Measurements from ENCODE around the gene ELP2.

The ELP2 gene

DNA sequence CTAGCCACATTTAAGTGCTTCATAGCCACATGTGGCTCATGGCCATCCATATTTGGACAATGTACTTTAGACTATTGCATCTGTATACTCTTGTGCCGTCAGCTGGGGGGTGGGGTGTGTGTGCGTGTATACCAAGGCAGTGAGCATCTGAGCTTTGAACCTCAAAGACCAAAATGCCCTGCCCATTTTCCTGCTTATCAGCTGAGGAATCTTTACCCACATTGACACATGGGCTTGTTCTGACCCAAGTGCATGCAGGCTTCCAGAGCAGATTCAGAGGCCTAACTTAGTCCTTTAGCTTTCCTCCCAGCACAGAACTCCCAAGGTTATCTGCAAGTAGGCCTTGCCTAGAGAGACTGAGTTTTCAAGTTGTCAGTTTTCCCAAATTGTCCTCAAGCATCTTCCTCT, 46.5 kb downstream of the ELP2 start:
- H3K36me3 ChIP-seq (replicated peaks in 1 of 2; ENCODE audit: control insufficient read depth in 2 of 2, insufficient read depth in 2 of 2, low read length in 2 of 2) = peaks cover 14 to 70% of the 10 kb centered on the region in 2 donors
- no peak overlapping the region for H3K4me3 ChIP-seq (ENCODE audit: low read length in 2 of 2)
- H3K4ac ChIP-seq (ENCODE audit: low read length) = no peak overlapping the region
- no peak overlapping the region for H4K8ac ChIP-seq (ENCODE audit: low read depth, low read length)
- no peak overlapping the region for H2BK5ac ChIP-seq (ENCODE audit: low read length)
- H3K4me2 ChIP-seq (ENCODE audit: insufficient read depth, low read length, poor library complexity, severe bottlenecking) = no peak overlapping the region
- H3K27ac ChIP-seq (replicated peaks; ENCODE audit: low read length) = no peak overlapping the region
- no peaks in the 10 kb centered on the region for H3K4me1 ChIP-seq (ENCODE audit: control insufficient read depth in 2 of 2, insufficient read depth in 1 of 2, low read depth in 1 of 2, low read length in 2 of 2)
- DNase-seq (ENCODE audit: low spot score) = no peak
- H2BK15ac ChIP-seq (ENCODE audit: low read length) = no peak overlapping the region
- no peaks in the 10 kb centered on the region for H3K9me3 ChIP-seq (replicated peaks in 1 of 2; ENCODE audit: control insufficient read depth in 2 of 2, insufficient read depth in 1 of 2, low read depth in 1 of 2, low read length in 2 of 2)
- no peak overlapping the region for H3K9ac ChIP-seq (ENCODE audit: low read depth, low read length, poor library complexity)
- no peak overlapping the region for H3K18ac ChIP-seq (ENCODE audit: low read length)
- H4K91ac ChIP-seq (ENCODE audit: low read depth, low read length, poor library complexity) = no peak overlapping the region
- H3K14ac ChIP-seq (ENCODE audit: low read length) = no peak overlapping the region
- H3K79me1 ChIP-seq (ENCODE audit: low read depth, low read length) = no peaks in the 10 kb centered on the region
- no peaks in the 10 kb centered on the region for H3K27me3 ChIP-seq (ENCODE audit: control insufficient read depth in 3 of 3, insufficient read depth in 3 of 3, low read depth in 1 of 3, low read length in 3 of 3)
- H3K23ac ChIP-seq (ENCODE audit: low read depth, low read length, poor library complexity) = no peak overlapping the region
- H2AK5ac ChIP-seq (ENCODE audit: low read depth, low read length) = no peak overlapping the region
- H2AFZ ChIP-seq (ENCODE audit: low read length) = no peak overlapping the region
- H2BK12ac ChIP-seq (ENCODE audit: low read length) = no peak overlapping the region
- WGBS, 2 donors (ENCODE audit: extremely low coverage in 2 of 2, insufficient read length in 2 of 2, insufficient replicate concordance in 1 of 2) = no CpG with 5 or more reads among the region's 2 CpGs
- no peak overlapping the region for H2BK120ac ChIP-seq (ENCODE audit: low read depth, low read length)

DNA sequence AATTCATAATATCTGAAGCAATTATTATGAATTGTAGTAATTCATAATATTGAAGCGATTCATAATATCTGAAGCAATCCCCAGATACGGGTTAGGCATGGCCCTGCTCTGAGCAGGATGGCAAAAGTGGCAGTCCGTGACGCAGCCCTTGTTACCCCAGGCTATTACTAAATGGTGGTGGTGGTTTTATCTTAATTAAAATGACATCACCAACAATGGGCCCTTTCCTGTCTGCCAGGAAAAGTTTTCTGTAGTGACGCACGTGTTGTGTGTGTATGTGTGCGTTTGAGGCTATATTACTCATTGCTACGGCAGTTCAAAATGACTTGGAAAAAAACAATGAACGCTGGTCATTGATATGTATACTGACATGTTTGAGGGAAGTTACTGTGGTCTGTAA, 47.0 kb downstream of the ELP2 start:
- no peaks in the 10 kb centered on the region for H3K27me3 ChIP-seq (ENCODE audit: control insufficient read depth in 3 of 3, insufficient read depth in 3 of 3, low read depth in 1 of 3, low read length in 3 of 3)
- no peak for DNase-seq (ENCODE audit: low spot score)
- H3K4me3 ChIP-seq (ENCODE audit: low read length in 2 of 2) = no peak overlapping the region
- H2BK15ac ChIP-seq (ENCODE audit: low read length) = no peak overlapping the region
- H3K23ac ChIP-seq (ENCODE audit: low read depth, low read length, poor library complexity) = no peak overlapping the region
- no peaks in the 10 kb centered on the region for H3K9me3 ChIP-seq (replicated peaks in 1 of 2; ENCODE audit: control insufficient read depth in 2 of 2, insufficient read depth in 1 of 2, low read depth in 1 of 2, low read length in 2 of 2)
- no peak overlapping the region for H3K4me2 ChIP-seq (ENCODE audit: insufficient read depth, low read length, poor library complexity, severe bottlenecking)
- no peak overlapping the region for H3K14ac ChIP-seq (ENCODE audit: low read length)
- no peak overlapping the region for H2BK5ac ChIP-seq (ENCODE audit: low read length)
- no peak overlapping the region for H3K9ac ChIP-seq (ENCODE audit: low read depth, low read length, poor library complexity)
- H4K91ac ChIP-seq (ENCODE audit: low read depth, low read length, poor library complexity) = no peak overlapping the region
- no peak overlapping the region for H2BK12ac ChIP-seq (ENCODE audit: low read length)
- H2AK5ac ChIP-seq (ENCODE audit: low read depth, low read length) = no peak overlapping the region
- no peak overlapping the region for H2BK120ac ChIP-seq (ENCODE audit: low read depth, low read length)
- H3K79me1 ChIP-seq (ENCODE audit: low read depth, low read length) = no peaks in the 10 kb centered on the region
- no peak overlapping the region for H2AFZ ChIP-seq (ENCODE audit: low read length)
- no peak overlapping the region for H3K18ac ChIP-seq (ENCODE audit: low read length)
- peaks cover 12 to 64% of the 10 kb centered on the region in 2 donors for H3K36me3 ChIP-seq (replicated peaks in 1 of 2; ENCODE audit: control insufficient read depth in 2 of 2, insufficient read depth in 2 of 2, low read length in 2 of 2)
- H3K4ac ChIP-seq (ENCODE audit: low read length) = no peak overlapping the region
- WGBS, 2 donors (ENCODE audit: extremely low coverage in 2 of 2, insufficient read length in 2 of 2, insufficient replicate concordance in 1 of 2) = no CpG with 5 or more reads among the region's 9 CpGs
- no peak overlapping the region for H4K8ac ChIP-seq (ENCODE audit: low read depth, low read length)
- H3K27ac ChIP-seq (replicated peaks; ENCODE audit: low read length) = no peak overlapping the region
- H3K4me1 ChIP-seq (ENCODE audit: control insufficient read depth in 2 of 2, insufficient read depth in 1 of 2, low read depth in 1 of 2, low read length in 2 of 2) = no peaks in the 10 kb centered on the region

DNA sequence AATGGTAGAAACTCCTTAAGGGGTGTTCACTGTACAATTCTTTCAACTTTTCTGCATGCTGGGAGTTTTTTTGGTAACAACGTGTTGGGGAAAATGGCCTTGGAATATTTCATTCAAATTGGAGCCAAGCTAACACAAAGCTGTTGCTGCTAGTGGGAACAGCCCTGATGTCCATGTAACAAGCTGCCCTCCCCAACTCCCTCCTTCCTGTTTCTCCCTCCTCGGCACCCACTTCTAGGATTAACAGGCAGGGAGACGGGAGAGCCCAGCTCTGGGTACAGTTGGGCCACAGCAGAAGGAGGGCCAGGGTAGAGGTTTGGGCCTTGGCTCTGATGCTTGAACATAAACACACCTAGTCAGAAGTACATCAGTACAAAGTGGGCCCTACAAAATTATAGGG, 48.2 kb downstream of the ELP2 start:
- Histone ChIP-seq H2BK12ac (ENCODE audit: low read length) (no peak overlapping the region), H2AK5ac (ENCODE audit: low read depth, low read length) (no peak overlapping the region), H2BK15ac (ENCODE audit: low read length) (no peak overlapping the region), H3K14ac (ENCODE audit: low read length) (no peak overlapping the region), H3K4me3 (ENCODE audit: low read length in 2 of 2) (no peak overlapping the region), H2BK5ac (ENCODE audit: low read length) (no peak overlapping the region), H2AFZ (ENCODE audit: low read length) (no peak overlapping the region), H3K27me3 (ENCODE audit: control insufficient read depth in 3 of 3, insufficient read depth in 3 of 3, low read depth in 1 of 3, low read length in 3 of 3) (no peaks in the 10 kb centered on the region), H3K4me2 (ENCODE audit: insufficient read depth, low read length, poor library complexity, severe bottlenecking) (no peak overlapping the region), H3K27ac (replicated peaks; ENCODE audit: low read length) (no peak overlapping the region), H3K4me1 (ENCODE audit: control insufficient read depth in 2 of 2, insufficient read depth in 1 of 2, low read depth in 1 of 2, low read length in 2 of 2) (no peaks in the 10 kb centered on the region), H3K18ac (ENCODE audit: low read length) (no peak overlapping the region), H3K9ac (ENCODE audit: low read depth, low read length, poor library complexity) (no peak overlapping the region), H3K23ac (ENCODE audit: low read depth, low read length, poor library complexity) (no peak overlapping the region), H2BK120ac (ENCODE audit: low read depth, low read length) (no peak overlapping the region), H3K9me3 (replicated peaks in 1 of 2; ENCODE audit: control insufficient read depth in 2 of 2, insufficient read depth in 1 of 2, low read depth in 1 of 2, low read length in 2 of 2) (no peaks in the 10 kb centered on the region), H3K79me1 (ENCODE audit: low read depth, low read length) (no peaks in the 10 kb centered on the region), H3K36me3 (replicated peaks in 1 of 2; ENCODE audit: control insufficient read depth in 2 of 2, insufficient read depth in 2 of 2, low read length in 2 of 2) (peaks cover 7 to 52% of the 10 kb centered on the region in 2 donors), H4K91ac (ENCODE audit: low read depth, low read length, poor library complexity) (no peak overlapping the region), H3K4ac (ENCODE audit: low read length) (no peak overlapping the region), H4K8ac (ENCODE audit: low read depth, low read length) (no peak overlapping the region)
- DNase-seq (ENCODE audit: low spot score) = no peak
- WGBS, 2 donors (ENCODE audit: extremely low coverage in 2 of 2, insufficient read length in 2 of 2, insufficient replicate concordance in 1 of 2) = no CpG with 5 or more reads among the region's 3 CpGs

DNA sequence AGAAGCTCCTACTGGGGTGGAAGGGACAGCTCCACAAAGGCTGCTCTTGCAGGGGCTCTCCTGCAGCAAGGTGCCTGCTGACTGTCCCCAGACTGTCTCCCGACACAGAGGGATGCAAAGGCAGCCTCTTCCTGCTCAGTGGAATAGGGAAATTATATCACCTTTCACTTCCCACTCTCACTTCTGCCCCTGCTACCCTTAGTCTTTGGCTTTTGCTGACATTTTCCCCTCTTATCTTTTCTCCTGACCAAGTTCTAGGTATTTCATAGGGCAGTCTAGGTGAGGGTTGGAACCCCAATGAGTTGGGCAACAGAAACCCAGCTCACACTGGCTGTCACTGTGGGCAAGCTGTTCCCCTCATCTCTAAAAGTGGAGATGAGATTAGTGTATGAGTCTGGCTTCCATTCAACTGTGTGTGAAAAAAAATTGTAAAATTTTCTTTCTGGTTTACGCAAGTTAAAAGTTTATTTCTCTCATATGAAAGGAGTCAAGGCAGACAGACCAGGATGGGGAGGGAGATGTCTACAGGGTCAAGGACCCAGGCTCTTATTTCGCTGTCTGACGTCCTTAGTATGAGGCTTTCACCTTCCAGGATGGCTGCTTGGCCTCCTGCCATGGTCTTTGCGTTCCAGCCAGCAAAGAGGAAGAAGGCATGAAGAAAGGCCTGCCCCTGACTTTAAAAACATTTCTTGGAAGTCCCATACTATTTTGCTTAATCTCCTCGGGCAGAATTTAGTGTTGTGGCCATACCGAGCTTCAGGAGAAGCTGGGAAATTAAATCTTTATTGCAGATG, 50.1 kb downstream of the ELP2 start:
- no peak for DNase-seq (ENCODE audit: low spot score)
- Histone ChIP-seq H2AFZ (ENCODE audit: low read length) (no peak overlapping the region), H3K9ac (ENCODE audit: low read depth, low read length, poor library complexity) (no peak overlapping the region), H3K23ac (ENCODE audit: low read depth, low read length, poor library complexity) (no peak overlapping the region), H3K4ac (ENCODE audit: low read length) (no peak overlapping the region), H2BK120ac (ENCODE audit: low read depth, low read length) (no peak overlapping the region), H3K4me2 (ENCODE audit: insufficient read depth, low read length, poor library complexity, severe bottlenecking) (no peak overlapping the region), H2BK5ac (ENCODE audit: low read length) (no peak overlapping the region), H4K8ac (ENCODE audit: low read depth, low read length) (no peak overlapping the region), H2BK15ac (ENCODE audit: low read length) (no peak overlapping the region), H3K9me3 (replicated peaks in 1 of 2; ENCODE audit: control insufficient read depth in 2 of 2, insufficient read depth in 1 of 2, low read depth in 1 of 2, low read length in 2 of 2) (no peaks in the 10 kb centered on the region), H3K27me3 (ENCODE audit: control insufficient read depth in 3 of 3, insufficient read depth in 3 of 3, low read depth in 1 of 3, low read length in 3 of 3) (peaks cover 0 to 5% (median 2%) of the 10 kb centered on the region in 3 experiments), H2AK5ac (ENCODE audit: low read depth, low read length) (no peak overlapping the region), H3K4me1 (ENCODE audit: control insufficient read depth in 2 of 2, insufficient read depth in 1 of 2, low read depth in 1 of 2, low read length in 2 of 2) (no peaks in the 10 kb centered on the region), H3K79me1 (ENCODE audit: low read depth, low read length) (no peaks in the 10 kb centered on the region), H3K14ac (ENCODE audit: low read length) (no peak overlapping the region), H3K27ac (replicated peaks; ENCODE audit: low read length) (no peak overlapping the region), H3K36me3 (replicated peaks in 1 of 2; ENCODE audit: control insufficient read depth in 2 of 2, insufficient read depth in 2 of 2, low read length in 2 of 2) (peaks cover 7 to 34% of the 10 kb centered on the region in 2 donors), H3K4me3 (ENCODE audit: low read length in 2 of 2) (no peak overlapping the region), H4K91ac (ENCODE audit: low read depth, low read length, poor library complexity) (no peak overlapping the region), H3K18ac (ENCODE audit: low read length) (no peak overlapping the region), H2BK12ac (ENCODE audit: low read length) (no peak overlapping the region)
- no CpG with 5 or more reads among the region's 7 CpGs for WGBS, 2 donors (ENCODE audit: extremely low coverage in 2 of 2, insufficient read length in 2 of 2, insufficient replicate concordance in 1 of 2)
